Smooth muscle cell (in vitro differentiated cells): ENCODE data around the gene NINJ1. TPM values are rescaled to one million over a fixed set of nuclear protein-coding genes. Genes with fewer than 3 reads are reported as not detected.

Source experiments
- DNase-seq: peaks from one replicate; lab custom pipeline; 2025; ENCODE audit not compliant: unreplicated experiment; lab: John Stamatoyannopoulos, UW
- H2AFZ ChIP-seq: fragments of 200-600 bp; sonication (generic); 2 replicates; pipeline ENCODE4 v1.6.0; 2016; ENCODE audit warnings: antibody characterized with exemption, low read depth, mild to moderate bottlenecking
- H3F3A ChIP-seq: fragments of 200-600 bp; sonication (generic); 2 replicates; pipeline ENCODE4 v1.6.0; 2017; ENCODE audit warnings: antibody characterized with exemption, low read depth
- H3K27ac ChIP-seq: fragments of 200-600 bp; sonication (generic); 2 replicates; pipeline ENCODE4 v1.5.1; 2016; ENCODE audit warnings: low read depth, mild to moderate bottlenecking
- H3K27me3 ChIP-seq: fragments of 200-600 bp; sonication (generic); 2 replicates; pipeline ENCODE4 v1.6.1; 2016; ENCODE audit warnings: low read depth, mild to moderate bottlenecking
- H3K36me3 ChIP-seq: fragments of 200-600 bp; sonication (generic); 2 replicates; pipeline ENCODE4 v1.5.1; 2016; ENCODE audit warnings: low read depth
- H3K4me1 ChIP-seq: fragments of 200-600 bp; sonication (generic); 2 replicates; pipeline ENCODE4 v1.5.1; 2016; ENCODE audit warnings: low read depth
- H3K4me2 ChIP-seq: fragments of 200-600 bp; sonication (generic); 2 replicates; pipeline ENCODE4 v1.6.0; 2016; ENCODE audit warnings: mild to moderate bottlenecking
- H3K4me3 ChIP-seq: fragments of 200-600 bp; sonication (generic); 2 replicates; pipeline ENCODE4 v1.5.1; 2016; ENCODE audit warnings: mild to moderate bottlenecking
- H3K79me2 ChIP-seq: fragments of 200-600 bp; sonication (generic); 2 replicates; pipeline ENCODE4 v1.6.0; 2016; ENCODE audit warnings: low read depth, mild to moderate bottlenecking
- H3K9ac ChIP-seq: fragments of 200-600 bp; sonication (generic); 2 replicates; pipeline ENCODE4 v1.6.0; 2016; ENCODE audit warnings: low read depth
- H3K9me3 ChIP-seq: fragments of 200-600 bp; sonication (generic); replicated peaks from 2 replicates; pipeline ENCODE4 v1.5.1; 2016; ENCODE audit warnings: low read depth
- H4K20me1 ChIP-seq: fragments of 200-600 bp; sonication (generic); 2 replicates; pipeline ENCODE4 v1.6.0; 2016; ENCODE audit warnings: low read depth
- CTCF ChIP-seq: fragments of 200-600 bp; sonication (generic); IDR thresholded peaks from 2 replicates; pipeline ENCODE4 v1.5.1; 2017; ENCODE audit warnings: borderline replicate concordance, mild to moderate bottlenecking, antibody characterized with exemption; ENCODE audit not compliant: insufficient read depth, poor library complexity, severe bottlenecking
- WGBS: methylation state at CpG from one replicate; pipeline ENCODE4 v1.1.7; 2016; ENCODE audit warnings: low lambda C conversion rate; 5-methylcytosine and 5-hydroxymethylcytosine counted together
- polyA plus RNA-seq: library from polyadenylated mRNA; unstranded; fragments of >200 nt; fragmentation: Nextera tagmentation; extraction: Ambion mirVana; gene quantifications from 2 replicates; pipeline ENCODE4 v1.2.1, GENCODE V29; 2016
- total RNA-seq: library from RNA; depleted of rRNA; stranded (reverse); fragments of >200 nt; gene quantifications from 2 replicates; pipeline ENCODE4 v1.2.3, GENCODE V29; 2014

NINJ1 gene
- total and polyA plus RNA-seq, 2 experiments from 2014 or later: 34.3 to 53.7 TPM

GRCh38 chr9:93077811-93078210 lies 56.2 kb downstream of the NINJ1 start:
- 97% methylated on average over 16 of the region's 16 CpGs for WGBS
- H3K36me3 ChIP-seq: no peaks in the 10 kb centered on the region
- no peaks in the 10 kb centered on the region for H3K79me2 ChIP-seq
- DNase-seq: no peak
- no peaks in the 10 kb centered on the region for H4K20me1 ChIP-seq
- no peak for TF ChIP-seq CTCF
- no peak overlapping the region for H3K4me3 ChIP-seq
- H3K4me2 ChIP-seq: no peak overlapping the region
- H3K27me3 ChIP-seq: no peaks in the 10 kb centered on the region
- peaks cover 8% of the 10 kb centered on the region for H3F3A ChIP-seq
- no peaks in the 10 kb centered on the region for H3K9me3 ChIP-seq
- H3K9ac ChIP-seq: no peak overlapping the region
- H2AFZ ChIP-seq: no peak overlapping the region
- H3K27ac ChIP-seq: no peak overlapping the region
- H3K4me1 ChIP-seq: no peaks in the 10 kb centered on the region

- Histone ChIP-seq H3K9ac (no peak overlapping the region), H3K36me3 (no peaks in the 10 kb centered on the region), H3K27me3 (no peaks in the 10 kb centered on the region), H3K4me3 (no peak overlapping the region), H2AFZ (no peak overlapping the region), H3F3A (peaks cover 8% of the 10 kb centered on the region), H3K4me1 (no peaks in the 10 kb centered on the region), H3K4me2 (no peak overlapping the region), H4K20me1 (no peaks in the 10 kb centered on the region), H3K27ac (no peak overlapping the region), H3K9me3 (no peaks in the 10 kb centered on the region), H3K79me2 (no peaks in the 10 kb centered on the region)
- no peak for DNase-seq
- WGBS: 95% methylated on average over 1 of the region's 1 CpG
- TF ChIP-seq CTCF: no peak
Measured at GRCh38 chr9:93077367-93077766, 56.7 kb downstream of the NINJ1 start.

- no peak overlapping the region for H3K4me3 ChIP-seq
- H3F3A ChIP-seq: peaks cover 8% of the 10 kb centered on the region
- no peak overlapping the region for H2AFZ ChIP-seq
- no peak overlapping the region for H3K4me2 ChIP-seq
- H3K27me3 ChIP-seq: no peaks in the 10 kb centered on the region
- H3K9me3 ChIP-seq: no peaks in the 10 kb centered on the region
- H3K9ac ChIP-seq: no peak overlapping the region
- no peaks in the 10 kb centered on the region for H3K36me3 ChIP-seq
- H3K27ac ChIP-seq: no peak overlapping the region
- no peak for TF ChIP-seq CTCF
- no peak for DNase-seq
- H4K20me1 ChIP-seq: no peaks in the 10 kb centered on the region
- WGBS: 95% methylated on average over 2 of the region's 2 CpGs
- no peaks in the 10 kb centered on the region for H3K4me1 ChIP-seq
- H3K79me2 ChIP-seq: no peaks in the 10 kb centered on the region
Measured at GRCh38 chr9:93076792-93077128, 57.3 kb downstream of the NINJ1 start.

- H3K4me3 ChIP-seq: no peak overlapping the region
- H3K9me3 ChIP-seq: no peaks in the 10 kb centered on the region
- no peak overlapping the region for H3K9ac ChIP-seq
- H3K4me2 ChIP-seq: no peak overlapping the region
- no peaks in the 10 kb centered on the region for H4K20me1 ChIP-seq
- no peak for TF ChIP-seq CTCF
- no peak overlapping the region for H2AFZ ChIP-seq
- H3F3A ChIP-seq: peaks cover 8% of the 10 kb centered on the region
- WGBS: 96% methylated on average over 12 of the region's 12 CpGs
- no peaks in the 10 kb centered on the region for H3K36me3 ChIP-seq
- no peaks in the 10 kb centered on the region for H3K27me3 ChIP-seq
- no peaks in the 10 kb centered on the region for H3K4me1 ChIP-seq
- no peak overlapping the region for H3K27ac ChIP-seq
- no peaks in the 10 kb centered on the region for H3K79me2 ChIP-seq
- DNase-seq: no peak
Measured at GRCh38 chr9:93076101-93076791, 57.8 kb downstream of the NINJ1 start.
